ENCODE measurements around the gene DIPK1B. TPM values are rescaled to one million over a fixed set of nuclear protein-coding genes. Genes with fewer than 3 reads are reported as not detected.

Gene DIPK1B
- total RNA-seq, 1 donor from 2014 or later = 46.3 TPM

DNA sequence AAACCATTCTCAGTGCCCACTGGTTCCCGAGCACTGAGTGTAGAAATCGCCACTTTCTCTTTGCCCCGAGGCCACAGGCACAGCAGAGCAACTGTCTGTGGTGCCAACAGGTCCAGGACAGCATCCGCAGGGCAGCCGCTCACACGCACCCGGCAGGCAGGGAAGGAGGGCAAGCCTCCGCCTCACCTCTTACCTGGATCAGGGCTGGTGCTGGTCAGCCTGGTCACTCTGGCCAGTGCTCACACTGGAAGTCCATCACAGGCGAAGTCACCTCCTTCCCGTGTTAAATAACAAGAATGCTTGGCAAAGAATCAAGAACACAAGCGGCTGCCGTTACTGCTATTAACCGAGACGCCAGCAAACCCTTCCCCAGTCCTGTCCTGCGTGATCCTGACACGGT lies 13.7 kb downstream of the DIPK1B start:
- Mint-ChIP-seq H3K27ac (ENCODE audit: unreplicated experiment) (no peak overlapping the region), H3K27me3 (ENCODE audit: low read depth) (peaks cover 16% of the 10 kb centered on the region), H3K36me3 (ENCODE audit: low read depth) (peaks cover 22% of the 10 kb centered on the region), H3K4me3 (peak overlapping the region; percentile 98), H3K4me1 (peaks cover 38% of the 10 kb centered on the region), H3K9me3 (no peaks in the 10 kb centered on the region)
- TF ChIP-seq, protein P1, sequence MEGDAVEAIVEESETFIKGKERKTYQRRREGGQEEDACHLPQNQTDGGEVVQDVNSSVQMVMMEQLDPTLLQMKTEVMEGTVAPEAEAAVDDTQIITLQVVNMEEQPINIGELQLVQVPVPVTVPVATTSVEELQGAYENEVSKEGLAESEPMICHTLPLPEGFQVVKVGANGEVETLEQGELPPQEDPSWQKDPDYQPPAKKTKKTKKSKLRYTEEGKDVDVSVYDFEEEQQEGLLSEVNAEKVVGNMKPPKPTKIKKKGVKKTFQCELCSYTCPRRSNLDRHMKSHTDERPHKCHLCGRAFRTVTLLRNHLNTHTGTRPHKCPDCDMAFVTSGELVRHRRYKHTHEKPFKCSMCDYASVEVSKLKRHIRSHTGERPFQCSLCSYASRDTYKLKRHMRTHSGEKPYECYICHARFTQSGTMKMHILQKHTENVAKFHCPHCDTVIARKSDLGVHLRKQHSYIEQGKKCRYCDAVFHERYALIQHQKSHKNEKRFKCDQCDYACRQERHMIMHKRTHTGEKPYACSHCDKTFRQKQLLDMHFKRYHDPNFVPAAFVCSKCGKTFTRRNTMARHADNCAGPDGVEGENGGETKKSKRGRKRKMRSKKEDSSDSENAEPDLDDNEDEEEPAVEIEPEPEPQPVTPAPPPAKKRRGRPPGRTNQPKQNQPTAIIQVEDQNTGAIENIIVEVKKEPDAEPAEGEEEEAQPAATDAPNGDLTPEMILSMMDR (conservative IDR thresholded peaks at IDR 0.05) = no peak
- DNase-seq (ENCODE audit: low read depth, low spot score) = no peak

DNA sequence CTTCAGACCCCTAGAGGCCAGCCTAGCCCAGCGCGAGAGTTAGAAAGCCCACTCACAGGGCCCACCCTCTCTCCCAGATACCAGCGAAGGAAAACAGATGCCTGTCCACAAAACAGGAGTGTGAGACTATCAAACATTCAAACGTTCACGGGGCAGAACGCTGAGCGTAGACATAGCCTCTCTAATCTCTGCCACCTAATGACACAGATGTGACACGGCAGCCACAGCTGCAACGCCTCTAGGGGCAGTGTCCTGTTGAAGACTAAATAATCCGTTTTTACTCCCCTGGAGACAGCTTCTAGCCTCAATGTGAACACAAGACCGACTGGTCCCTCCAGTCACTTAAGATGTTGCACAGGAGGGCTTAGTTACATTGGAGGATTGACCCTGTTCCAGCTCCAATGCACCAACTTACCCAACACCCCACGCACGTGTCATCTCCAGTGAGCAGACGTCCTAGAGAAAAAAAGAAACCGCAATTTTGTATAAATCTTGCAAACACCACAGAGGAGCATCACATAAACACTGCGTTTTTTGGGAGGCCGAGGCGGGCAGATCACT lies 14.3 kb downstream of the DIPK1B start:
- peak overlapping the region; percentile 36 for H3K27ac Mint-ChIP-seq (ENCODE audit: unreplicated experiment)
- TF ChIP-seq, protein P1 (conservative IDR thresholded peaks at IDR 0.05) = peak; percentile 61
- DNase-seq (ENCODE audit: low read depth, low spot score) = no peak
- peaks cover 20% of the 10 kb centered on the region for H3K36me3 Mint-ChIP-seq (ENCODE audit: low read depth)
- peaks cover 15% of the 10 kb centered on the region for H3K27me3 Mint-ChIP-seq (ENCODE audit: low read depth)
- H3K4me3 Mint-ChIP-seq = peak overlapping the region; percentile 98
- H3K9me3 Mint-ChIP-seq = no peaks in the 10 kb centered on the region
- H3K4me1 Mint-ChIP-seq = peaks cover 35% of the 10 kb centered on the region

DNA sequence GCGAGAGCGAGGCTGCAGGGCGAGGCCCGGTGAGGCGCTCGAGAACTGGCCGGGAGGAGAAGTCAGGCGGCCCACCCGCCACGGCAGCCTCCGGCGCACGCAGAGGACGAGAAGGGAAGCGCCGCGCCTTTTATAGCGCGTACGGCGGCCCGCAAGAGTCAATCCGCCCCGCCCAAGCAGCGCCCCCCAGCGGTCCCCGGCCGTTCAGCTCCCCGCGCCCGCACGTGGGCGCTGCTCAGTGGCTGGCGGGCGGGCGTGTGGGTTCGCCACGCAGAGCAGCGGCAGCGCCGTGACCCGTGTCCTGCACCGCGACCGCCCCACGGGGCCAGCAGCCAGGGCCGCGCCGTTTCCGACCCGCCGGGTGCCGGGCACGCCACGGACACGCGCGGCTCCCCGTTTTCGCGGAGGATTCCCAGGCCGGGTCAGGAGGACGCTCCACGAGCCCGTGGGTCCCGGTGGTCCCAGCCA lies 15.7 kb downstream of the DIPK1B start:
- TF ChIP-seq, protein P1 (conservative IDR thresholded peaks at IDR 0.05) = peak; percentile 90
- Mint-ChIP-seq H3K4me3 (peak overlapping the region; percentile 59), H3K27me3 (ENCODE audit: low read depth) (peaks cover 15% of the 10 kb centered on the region), H3K9me3 (no peaks in the 10 kb centered on the region), H3K36me3 (ENCODE audit: low read depth) (peaks cover 20% of the 10 kb centered on the region), H3K27ac (ENCODE audit: unreplicated experiment) (no peak overlapping the region), H3K4me1 (peaks cover 35% of the 10 kb centered on the region)
- DNase-seq (ENCODE audit: low read depth, low spot score) = peak; percentile 93

DNA sequence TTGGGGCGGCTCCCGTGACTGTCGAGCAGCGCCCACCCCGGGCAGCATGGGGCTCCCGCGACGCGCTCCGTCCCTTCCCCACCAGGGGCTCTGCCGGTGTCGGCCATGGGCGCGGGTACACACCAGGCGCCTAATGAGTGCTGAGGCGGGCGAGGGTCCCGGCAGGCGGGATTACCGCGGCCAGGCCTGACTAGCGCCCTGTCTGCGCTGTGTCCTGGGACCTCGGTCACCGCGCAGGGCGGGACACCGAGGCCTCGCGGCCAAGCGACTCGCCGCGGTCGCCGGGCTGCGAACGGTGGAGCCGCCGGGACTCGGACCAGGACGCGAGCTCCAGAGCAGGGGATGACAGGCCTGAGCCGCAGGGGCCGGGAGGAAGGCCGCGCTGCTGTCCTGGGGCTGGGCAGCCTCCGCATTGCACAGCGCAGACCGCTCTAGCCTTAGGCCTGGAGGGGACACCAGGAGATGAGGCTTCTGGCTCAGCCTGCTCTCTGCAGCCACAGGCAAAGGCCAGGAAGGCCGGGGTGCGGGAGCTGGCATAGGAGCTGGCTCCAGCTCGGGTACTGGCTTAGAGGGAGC lies 16.3 kb downstream of the DIPK1B start:
- TF ChIP-seq, protein P1 (conservative IDR thresholded peaks at IDR 0.05) = no peak
- Mint-ChIP-seq H3K9me3 (no peaks in the 10 kb centered on the region), H3K27me3 (ENCODE audit: low read depth) (peaks cover 15% of the 10 kb centered on the region), H3K36me3 (ENCODE audit: low read depth) (peaks cover 19% of the 10 kb centered on the region), H3K4me3 (peak overlapping the region; percentile 86), H3K27ac (ENCODE audit: unreplicated experiment) (no peak overlapping the region), H3K4me1 (peaks cover 35% of the 10 kb centered on the region)
- DNase-seq (ENCODE audit: low read depth, low spot score) = no peak

DNA sequence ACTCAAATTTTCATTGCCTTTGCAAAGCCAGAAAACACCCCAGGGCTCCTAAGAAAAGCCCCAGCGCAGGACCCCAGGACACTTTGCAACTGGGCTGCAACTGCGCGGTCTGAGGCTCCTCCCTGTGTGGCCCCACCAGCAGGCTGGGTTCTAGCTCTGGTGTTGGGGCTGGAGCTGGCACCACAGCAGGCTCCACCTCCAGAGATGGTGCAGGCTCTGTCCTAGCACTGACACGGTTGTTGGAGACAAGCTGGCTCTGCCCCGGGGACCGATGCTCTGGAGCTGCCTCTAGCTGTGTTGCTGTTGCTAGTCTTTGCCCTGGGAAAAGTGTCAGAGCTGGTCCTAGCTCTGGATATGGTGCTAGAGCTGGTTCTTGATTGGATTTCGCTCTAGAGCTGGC lies 16.8 kb downstream of the DIPK1B start:
- DNase-seq (ENCODE audit: low read depth, low spot score) = no peak
- TF ChIP-seq, protein P1 (conservative IDR thresholded peaks at IDR 0.05) = no peak
- Mint-ChIP-seq H3K9me3 (no peaks in the 10 kb centered on the region), H3K4me1 (peaks cover 29% of the 10 kb centered on the region), H3K27me3 (ENCODE audit: low read depth) (peaks cover 16% of the 10 kb centered on the region), H3K36me3 (ENCODE audit: low read depth) (peaks cover 14% of the 10 kb centered on the region), H3K4me3 (peak overlapping the region; percentile 86), H3K27ac (ENCODE audit: unreplicated experiment) (no peak overlapping the region)

Measured in neural crest cell (in vitro differentiated cells).